Measurements from ENCODE around the gene ELK4. TPM values are rescaled to one million over a fixed set of nuclear protein-coding genes. Genes with fewer than 3 reads are reported as not detected.

ELK4 gene
- total and polyA plus RNA-seq, 4 donors, result 11.9 to 23.9 (median 16.0) TPM

DNA sequence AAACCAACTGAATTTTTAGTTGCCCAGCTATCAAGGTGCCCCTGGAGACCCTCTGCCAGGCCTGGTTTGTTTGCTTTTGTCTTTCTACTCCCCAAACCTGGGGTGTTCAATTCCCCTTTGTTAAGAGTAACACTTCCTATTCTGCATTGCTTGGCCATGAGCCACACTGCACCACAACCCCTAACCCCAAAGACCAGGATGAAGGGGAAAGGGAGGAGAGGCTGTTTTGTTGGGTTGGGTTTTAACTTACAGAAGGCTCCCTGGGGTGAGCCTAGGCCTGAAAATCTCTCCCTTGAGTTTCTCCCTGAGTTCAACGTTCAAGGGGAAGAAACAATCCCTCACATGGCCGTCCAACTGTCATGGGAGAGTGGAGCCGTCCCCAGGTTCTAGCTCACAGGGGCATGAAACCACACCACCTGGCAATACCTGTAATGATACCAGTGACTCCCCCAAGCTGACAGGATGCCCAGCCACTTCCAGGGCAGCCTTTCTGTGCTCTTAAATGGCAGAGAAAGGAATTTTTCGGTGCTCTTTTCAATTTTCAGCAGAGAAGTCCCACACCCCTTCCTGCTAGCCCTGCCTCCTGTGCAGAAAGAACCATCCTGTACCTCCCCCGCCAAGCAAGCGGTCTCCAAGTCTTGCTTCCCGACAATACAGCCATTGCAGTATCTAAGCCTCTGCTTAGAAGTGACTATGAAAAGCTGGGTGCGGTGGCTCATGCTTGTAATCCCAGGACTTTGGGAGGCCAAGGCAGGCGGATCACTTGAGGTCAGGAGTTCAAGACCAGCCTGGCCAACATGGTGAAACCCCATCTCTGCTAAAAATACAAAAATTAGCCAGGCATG, 33.6 kb upstream of the ELK4 start:
- Histone ChIP-seq H3K9me3 (ENCODE audit: control insufficient read depth, insufficient read depth, low read length) (no peaks in the 10 kb centered on the region), H3K4me3 (ENCODE audit: low read depth, low read length) (no peak overlapping the region), H3K27me3 (ENCODE audit: control insufficient read depth, insufficient read depth, low read length) (peaks cover 3% of the 10 kb centered on the region), H3K27ac (ENCODE audit: low read depth, low read length) (no peak overlapping the region), H3K36me3 (ENCODE audit: control insufficient read depth, insufficient read depth, low read length) (peaks cover 8% of the 10 kb centered on the region), H3K4me1 (ENCODE audit: control insufficient read depth, insufficient read depth, low read length) (peaks cover 51% of the 10 kb centered on the region)
- WGBS (ENCODE audit: insufficient coverage), result 63% methylated on average over 6 of the region's 9 CpGs
- DNase-seq (ENCODE audit: low read depth in 4 of 6, low spot score in 6 of 6), result no peak

DNA sequence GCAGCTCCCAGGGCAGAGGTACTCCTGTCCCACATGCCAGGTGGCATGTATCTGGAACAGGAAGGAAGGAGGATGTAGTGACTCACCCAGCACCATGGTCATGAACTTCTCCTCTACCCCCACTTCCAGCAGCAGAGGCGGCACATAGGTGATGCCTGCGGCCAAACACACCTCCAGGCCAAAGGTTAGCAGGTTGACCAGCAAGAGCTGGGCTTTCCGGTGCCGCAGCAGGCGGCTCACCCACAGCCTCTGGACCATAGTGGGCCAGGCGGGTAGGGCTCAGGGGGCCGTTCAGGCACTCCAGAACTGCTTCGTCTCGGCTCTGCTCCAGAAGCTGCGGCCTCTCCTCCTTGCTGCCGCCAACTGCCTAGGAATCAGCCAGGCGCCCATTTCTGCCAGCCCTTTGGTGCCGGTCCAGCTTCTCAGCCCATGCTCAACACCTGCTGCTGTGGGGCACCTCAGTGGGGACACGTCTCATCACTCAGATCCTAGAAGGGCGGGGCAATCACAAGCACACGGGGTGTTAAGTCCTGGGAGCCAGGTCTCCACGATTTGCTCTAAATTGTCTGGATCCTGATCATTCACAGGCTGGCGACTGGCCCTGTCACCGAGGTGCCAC, 32.7 kb upstream of the ELK4 start:
- no peak overlapping the region for H3K4me3 ChIP-seq (ENCODE audit: low read depth, low read length)
- DNase-seq (ENCODE audit: low read depth in 4 of 6, low spot score in 6 of 6), result no peak
- H3K36me3 ChIP-seq (ENCODE audit: control insufficient read depth, insufficient read depth, low read length), result peaks cover 8% of the 10 kb centered on the region
- 79% methylated on average over 17 of the region's 19 CpGs for WGBS (ENCODE audit: insufficient coverage)
- H3K27me3 ChIP-seq (ENCODE audit: control insufficient read depth, insufficient read depth, low read length), result no peaks in the 10 kb centered on the region
- H3K9me3 ChIP-seq (ENCODE audit: control insufficient read depth, insufficient read depth, low read length), result no peaks in the 10 kb centered on the region
- H3K27ac ChIP-seq (ENCODE audit: low read depth, low read length), result no peak overlapping the region
- peaks cover 42% of the 10 kb centered on the region for H3K4me1 ChIP-seq (ENCODE audit: control insufficient read depth, insufficient read depth, low read length)

DNA sequence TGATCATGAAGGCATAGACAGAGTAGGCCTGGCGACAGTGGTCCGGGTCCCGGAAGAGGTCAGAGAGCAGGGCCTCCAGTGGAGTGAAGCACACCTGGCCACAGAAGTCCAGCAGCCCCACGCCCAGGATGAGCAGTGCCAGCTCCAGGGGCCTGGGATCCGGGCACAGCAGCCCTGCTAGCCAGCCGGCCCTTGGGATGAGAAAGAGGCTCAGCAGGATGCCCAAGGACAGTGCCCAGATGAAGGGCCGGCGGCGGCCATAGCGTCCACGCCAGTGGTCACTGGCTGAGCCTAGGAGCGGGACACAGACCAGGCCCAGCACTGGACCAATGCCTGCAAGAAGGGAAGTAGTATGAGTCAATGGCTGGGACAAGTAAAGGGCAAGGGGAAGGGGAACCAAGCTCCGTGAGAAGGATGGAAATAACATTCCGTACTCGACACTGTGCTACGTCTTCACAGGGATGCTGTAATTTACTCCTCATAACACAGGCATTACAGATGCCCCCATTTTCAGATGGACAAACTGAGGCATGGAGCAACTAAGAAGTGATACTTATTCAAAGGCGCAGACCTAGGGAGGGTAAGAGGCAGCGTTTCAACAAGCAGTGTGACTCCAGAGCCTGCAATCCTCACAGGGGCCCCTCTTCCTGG, 31.6 kb upstream of the ELK4 start:
- WGBS (ENCODE audit: insufficient coverage), result 94% methylated on average over 14 of the region's 18 CpGs
- H3K27me3 ChIP-seq (ENCODE audit: control insufficient read depth, insufficient read depth, low read length), result no peaks in the 10 kb centered on the region
- peaks cover 40% of the 10 kb centered on the region for H3K4me1 ChIP-seq (ENCODE audit: control insufficient read depth, insufficient read depth, low read length)
- H3K9me3 ChIP-seq (ENCODE audit: control insufficient read depth, insufficient read depth, low read length), result no peaks in the 10 kb centered on the region
- DNase-seq (ENCODE audit: low read depth in 4 of 6, low spot score in 6 of 6), result no peak
- H3K36me3 ChIP-seq (ENCODE audit: control insufficient read depth, insufficient read depth, low read length), result peaks cover 8% of the 10 kb centered on the region
- H3K27ac ChIP-seq (ENCODE audit: low read depth, low read length), result no peak overlapping the region
- H3K4me3 ChIP-seq (ENCODE audit: low read depth, low read length), result no peak overlapping the region

DNA sequence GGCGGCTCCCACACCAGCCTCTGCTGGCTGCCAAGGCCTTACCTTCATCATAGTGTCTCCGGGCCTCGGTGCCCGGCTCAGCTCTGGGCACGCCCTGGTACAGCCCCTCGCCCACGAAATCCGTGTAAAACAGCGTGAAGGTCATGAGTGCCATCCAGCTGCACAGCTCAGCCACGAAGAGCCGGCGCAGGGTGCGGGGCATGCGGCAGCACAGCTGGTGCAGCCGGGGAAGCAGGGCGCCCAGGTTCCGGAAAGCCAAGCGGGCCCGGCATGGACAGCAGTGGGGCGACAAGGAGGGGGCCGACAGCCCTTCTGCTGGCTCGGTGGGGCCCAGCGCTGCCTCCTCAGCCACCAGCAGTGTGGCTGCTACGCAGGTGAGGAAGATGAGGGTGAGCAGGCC, 31.0 kb upstream of the ELK4 start:
- WGBS (ENCODE audit: insufficient coverage), result 95% methylated on average over 24 of the region's 24 CpGs
- H3K4me3 ChIP-seq (ENCODE audit: low read depth, low read length), result no peak overlapping the region
- no peaks in the 10 kb centered on the region for H3K9me3 ChIP-seq (ENCODE audit: control insufficient read depth, insufficient read depth, low read length)
- H3K27ac ChIP-seq (ENCODE audit: low read depth, low read length), result no peak overlapping the region
- H3K36me3 ChIP-seq (ENCODE audit: control insufficient read depth, insufficient read depth, low read length), result peaks cover 8% of the 10 kb centered on the region
- H3K4me1 ChIP-seq (ENCODE audit: control insufficient read depth, insufficient read depth, low read length), result peaks cover 34% of the 10 kb centered on the region
- H3K27me3 ChIP-seq (ENCODE audit: control insufficient read depth, insufficient read depth, low read length), result no peaks in the 10 kb centered on the region
- DNase-seq (ENCODE audit: low read depth in 4 of 6, low spot score in 6 of 6), result no peak

DNA sequence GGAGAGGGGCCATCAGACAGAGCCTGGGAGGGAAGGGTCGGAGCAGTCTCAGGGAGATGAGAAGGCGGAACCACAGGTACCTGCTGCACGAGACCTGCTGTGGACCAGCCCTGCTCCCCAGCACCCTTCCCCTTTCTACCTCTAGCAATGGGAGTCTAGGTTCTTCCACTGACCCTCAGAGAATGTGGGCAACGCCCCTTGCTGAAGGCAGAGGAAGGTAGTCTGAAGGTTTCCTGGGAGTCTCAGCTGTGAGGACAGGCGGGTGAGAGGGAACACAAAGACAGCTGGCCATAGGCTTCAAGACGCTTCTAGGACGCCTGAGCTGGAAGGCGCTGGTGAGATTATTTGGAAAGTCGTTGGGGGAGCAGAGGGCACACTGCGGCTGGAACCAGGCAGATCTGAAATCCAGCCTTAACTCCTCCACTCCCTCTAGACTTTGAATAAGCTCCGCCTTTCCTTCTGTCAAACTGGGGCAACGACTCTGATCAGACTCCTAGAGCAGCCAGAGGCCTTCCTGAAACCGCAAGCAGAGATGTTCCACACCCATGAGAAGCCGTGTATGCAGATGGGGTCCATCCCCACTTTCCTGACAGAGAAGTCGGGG, 30.4 kb upstream of the ELK4 start:
- DNase-seq (ENCODE audit: low read depth in 4 of 6, low spot score in 6 of 6), result peak in 1 of 6 donors; percentile 15
- 74% methylated on average over 10 of the region's 15 CpGs for whole genome bisulfite sequencing (ENCODE audit: insufficient coverage)
- Histone ChIP-seq H3K4me1 (ENCODE audit: control insufficient read depth, insufficient read depth, low read length) (peaks cover 33% of the 10 kb centered on the region), H3K36me3 (ENCODE audit: control insufficient read depth, insufficient read depth, low read length) (peaks cover 8% of the 10 kb centered on the region), H3K27me3 (ENCODE audit: control insufficient read depth, insufficient read depth, low read length) (no peaks in the 10 kb centered on the region), H3K27ac (ENCODE audit: low read depth, low read length) (no peak overlapping the region), H3K9me3 (ENCODE audit: control insufficient read depth, insufficient read depth, low read length) (no peaks in the 10 kb centered on the region), H3K4me3 (ENCODE audit: low read depth, low read length) (no peak overlapping the region)

DNA sequence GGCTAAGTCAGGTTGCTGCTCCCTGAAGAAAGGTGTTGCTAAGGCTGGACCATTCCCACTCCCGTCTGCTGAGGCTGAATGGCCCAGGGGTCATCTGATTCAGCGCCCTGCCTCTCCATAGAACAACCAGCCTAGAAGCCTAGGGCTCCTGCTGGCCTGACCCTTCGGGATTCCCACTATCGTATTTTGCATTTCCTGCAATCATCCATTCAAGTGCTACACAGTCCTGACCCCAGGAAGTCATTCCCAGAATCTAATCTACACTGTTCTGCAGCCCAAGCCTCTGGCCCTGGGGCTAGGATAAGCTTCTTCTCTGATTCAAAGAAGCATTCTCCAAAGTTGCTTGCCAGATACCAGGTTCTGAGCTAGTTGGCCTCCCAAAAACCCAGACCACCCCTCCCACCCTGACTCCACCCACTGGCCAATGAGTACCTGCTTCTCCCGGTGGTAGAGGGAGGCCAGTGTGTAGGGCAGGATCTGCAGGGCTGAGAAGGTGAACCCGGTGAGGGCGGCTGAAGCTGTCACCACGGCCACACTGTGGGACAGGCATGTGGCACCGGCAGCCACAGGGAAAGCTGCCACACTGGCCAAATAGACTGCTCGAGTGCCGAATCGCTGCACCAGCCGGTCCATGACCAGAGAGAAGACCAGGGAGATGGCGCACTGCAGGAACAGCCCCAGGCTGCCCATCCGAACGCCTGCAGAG, 29.8 kb upstream of the ELK4 start:
- DNase-seq (ENCODE audit: low read depth in 4 of 6, low spot score in 6 of 6), result no peak
- Histone ChIP-seq H3K36me3 (ENCODE audit: control insufficient read depth, insufficient read depth, low read length) (peaks cover 8% of the 10 kb centered on the region), H3K9me3 (ENCODE audit: control insufficient read depth, insufficient read depth, low read length) (no peaks in the 10 kb centered on the region), H3K4me1 (ENCODE audit: control insufficient read depth, insufficient read depth, low read length) (peaks cover 33% of the 10 kb centered on the region), H3K4me3 (ENCODE audit: low read depth, low read length) (no peak overlapping the region), H3K27me3 (ENCODE audit: control insufficient read depth, insufficient read depth, low read length) (no peaks in the 10 kb centered on the region), H3K27ac (ENCODE audit: low read depth, low read length) (no peak overlapping the region)
- 78% methylated on average over 15 of the region's 16 CpGs for WGBS (ENCODE audit: insufficient coverage)

DNA sequence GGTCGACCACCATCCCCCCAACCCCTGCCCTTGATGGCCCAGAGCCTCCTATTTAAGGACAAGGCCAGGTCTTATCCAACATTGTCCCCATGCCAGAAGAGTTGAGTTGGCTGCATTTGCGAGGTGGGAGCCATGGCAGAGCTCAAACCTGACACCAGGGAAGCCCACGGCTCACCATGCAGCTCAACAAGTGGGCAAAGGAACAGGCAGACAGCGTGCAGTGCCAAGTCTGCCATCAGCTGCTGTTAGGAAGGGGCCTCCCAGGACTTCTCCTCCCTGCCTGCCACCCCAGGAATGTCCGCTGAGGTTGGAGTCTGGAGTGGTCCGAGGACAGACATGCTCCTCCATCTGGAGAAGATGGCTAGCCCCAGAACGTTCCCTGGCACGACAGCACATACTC, 28.6 kb upstream of the ELK4 start:
- no peaks in the 10 kb centered on the region for H3K9me3 ChIP-seq (ENCODE audit: control insufficient read depth, insufficient read depth, low read length)
- WGBS (ENCODE audit: insufficient coverage), result 82% methylated on average over 8 of the region's 8 CpGs
- peaks cover 27% of the 10 kb centered on the region for H3K4me1 ChIP-seq (ENCODE audit: control insufficient read depth, insufficient read depth, low read length)
- H3K36me3 ChIP-seq (ENCODE audit: control insufficient read depth, insufficient read depth, low read length), result peaks cover 8% of the 10 kb centered on the region
- H3K27ac ChIP-seq (ENCODE audit: low read depth, low read length), result no peak overlapping the region
- no peaks in the 10 kb centered on the region for H3K27me3 ChIP-seq (ENCODE audit: control insufficient read depth, insufficient read depth, low read length)
- no peak overlapping the region for H3K4me3 ChIP-seq (ENCODE audit: low read depth, low read length)
- no peak for DNase-seq (ENCODE audit: low read depth in 4 of 6, low spot score in 6 of 6)

DNA sequence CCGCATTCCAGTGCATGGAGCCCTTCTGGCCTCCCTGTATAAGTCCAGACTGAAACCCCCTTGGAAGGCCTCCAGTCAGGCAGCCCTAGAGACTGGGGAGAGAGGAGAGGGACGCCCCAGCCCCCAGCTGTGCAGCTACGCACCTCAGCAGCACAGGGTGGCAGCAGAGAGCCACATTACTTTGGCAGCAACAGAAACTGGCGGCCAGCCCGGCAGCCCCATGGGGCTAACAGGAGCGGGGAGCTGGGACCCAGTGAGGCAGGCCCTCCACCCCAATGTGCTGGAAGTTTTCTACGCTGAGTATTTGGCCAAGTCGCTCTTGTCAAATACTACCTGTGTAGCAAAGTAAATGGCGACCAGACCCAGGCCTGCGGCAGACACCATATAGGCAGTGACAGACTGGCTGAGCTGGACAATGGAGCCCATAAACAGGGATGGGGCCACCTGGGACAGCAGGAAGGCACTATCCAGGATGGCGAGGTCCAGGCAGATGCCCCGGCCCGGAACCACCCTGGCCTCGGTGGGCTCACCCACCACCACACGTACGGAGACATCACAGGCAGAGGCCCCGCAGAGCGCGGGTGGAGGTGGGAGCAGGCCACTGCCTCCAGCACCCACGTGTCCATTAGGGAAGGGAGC, 27.3 kb upstream of the ELK4 start:
- Histone ChIP-seq H3K4me3 (ENCODE audit: low read depth, low read length) (no peak overlapping the region), H3K27ac (ENCODE audit: low read depth, low read length) (no peak overlapping the region), H3K4me1 (ENCODE audit: control insufficient read depth, insufficient read depth, low read length) (peaks cover 14% of the 10 kb centered on the region), H3K36me3 (ENCODE audit: control insufficient read depth, insufficient read depth, low read length) (peaks cover 8% of the 10 kb centered on the region), H3K9me3 (ENCODE audit: control insufficient read depth, insufficient read depth, low read length) (no peaks in the 10 kb centered on the region), H3K27me3 (ENCODE audit: control insufficient read depth, insufficient read depth, low read length) (no peaks in the 10 kb centered on the region)
- DNase-seq (ENCODE audit: low read depth in 4 of 6, low spot score in 6 of 6), result peak; percentile 48 to 90 (median 70)
- WGBS (ENCODE audit: insufficient coverage), result 49% methylated on average over 20 of the region's 20 CpGs

DNA sequence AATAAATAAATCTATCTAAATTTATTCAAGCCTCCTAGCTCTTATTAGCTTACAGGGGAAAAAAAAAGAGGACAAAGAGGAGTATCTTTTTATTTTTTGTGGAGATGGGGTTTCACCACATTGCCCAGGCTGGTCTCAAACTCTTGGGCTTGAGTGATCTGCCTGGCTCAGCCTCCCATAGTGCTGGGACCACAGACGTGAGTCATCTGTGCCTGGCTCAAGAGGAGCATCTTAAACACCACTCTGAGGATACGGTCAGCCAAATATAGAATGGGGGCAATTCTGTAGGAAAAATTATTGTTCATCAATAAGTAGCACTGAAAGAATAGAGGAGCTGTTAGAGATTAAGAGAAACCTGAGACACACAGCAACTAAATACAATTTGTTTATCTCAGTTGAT, 24.4 kb upstream of the ELK4 start:
- DNase-seq (ENCODE audit: low read depth in 4 of 6, low spot score in 6 of 6), result no peak
- no peaks in the 10 kb centered on the region for H3K27me3 ChIP-seq (ENCODE audit: control insufficient read depth, insufficient read depth, low read length)
- peaks cover 9% of the 10 kb centered on the region for H3K4me1 ChIP-seq (ENCODE audit: control insufficient read depth, insufficient read depth, low read length)
- H3K27ac ChIP-seq (ENCODE audit: low read depth, low read length), result no peak overlapping the region
- H3K36me3 ChIP-seq (ENCODE audit: control insufficient read depth, insufficient read depth, low read length), result no peaks in the 10 kb centered on the region
- H3K4me3 ChIP-seq (ENCODE audit: low read depth, low read length), result no peak overlapping the region
- no CpG with 5 or more reads among the region's 2 CpGs for WGBS (ENCODE audit: insufficient coverage)
- H3K9me3 ChIP-seq (ENCODE audit: control insufficient read depth, insufficient read depth, low read length), result no peaks in the 10 kb centered on the region
